MCF 10A (cell line): ENCODE results near the gene DIP2B. TPM values are rescaled to one million over a fixed set of nuclear protein-coding genes. Genes with fewer than 3 reads are reported as not detected.
A peak's percentile ranks its signal among the peaks of the same experiment; 100 is the strongest.

Experiments
- BruUV-seq: library from RNA; stranded (reverse); fragments of 400-500 nt; replicated peaks from 2 replicates; lab custom pipeline; 2021; lab: Mats Ljungman, UMichigan
- CTCF ChIA-PET: fragments of 300-600 bp; sonication (Branson Sonifier 250); formaldehyde crosslinking; extraction: SDS; loops from one replicate; lab custom pipeline; 2021; ENCODE audit warnings: antibody characterized with exemption, inconsistent platforms; lab: Yijun Ruan, JAX
- POLR2A ChIA-PET: fragments of 300-600, 350-650 bp; sonication (Branson Sonifier 250); formaldehyde crosslinking; extraction: SDS; loops from one replicate; lab custom pipeline; 2020; ENCODE audit warnings: antibody characterized with exemption, inconsistent platforms; lab: Yijun Ruan, JAX
- DNase-seq: peaks from one replicate; pipeline ENCODE4 v3.0.0-alpha.2; 2018; ENCODE audit not compliant: unreplicated experiment
- H3K27ac Mint-ChIP-seq: one replicate; pipeline ENCODE4 v1.8.0; 2022; ENCODE audit warnings: mild to moderate bottlenecking, low read depth, mixed read lengths; ENCODE audit not compliant: unreplicated experiment
- H3K27me3 Mint-ChIP-seq: one replicate; pipeline ENCODE4 v1.8.0; 2022; ENCODE audit warnings: mixed read lengths; ENCODE audit not compliant: insufficient read depth, unreplicated experiment
- H3K36me3 Mint-ChIP-seq: one replicate; pipeline ENCODE4 v1.8.0; 2022; ENCODE audit warnings: mild to moderate bottlenecking, moderate library complexity, mixed read lengths; ENCODE audit not compliant: insufficient read depth, unreplicated experiment
- H3K4me1 Mint-ChIP-seq: one replicate; pipeline ENCODE4 v1.8.0; 2022; ENCODE audit warnings: mixed read lengths; ENCODE audit not compliant: insufficient read depth, unreplicated experiment
- H3K4me3 Mint-ChIP-seq: one replicate; pipeline ENCODE4 v1.8.0; 2022; ENCODE audit warnings: mild to moderate bottlenecking, moderate library complexity, mixed read lengths; ENCODE audit not compliant: unreplicated experiment
- H3K9me3 Mint-ChIP-seq: one replicate; pipeline ENCODE4 v1.8.0; 2022; ENCODE audit warnings: mixed read lengths; ENCODE audit not compliant: unreplicated experiment
- intact Hi-C: fragments of 100-400 bp; cut with micrococcal nuclease; formaldehyde crosslinking; loops from 2 replicates; pipeline ENCODE4 v1.14.1; 2022
- total RNA-seq: library from RNA; stranded (reverse); gene quantifications from 2 replicates; pipeline ENCODE4 v1.2.3, GENCODE V29; 2022
- TF ChIP-seq, protein P1 (sequence below): fragments of 200-600 bp; IDR thresholded peaks from one replicate; pipeline ENCODE4 v1.8.0; 2022; ENCODE audit warnings: antibody characterized with exemption, mild to moderate bottlenecking; ENCODE audit not compliant: unreplicated experiment

Gene DIP2B
- total RNA-seq, 1 experiment from 2014 or later: 18.8 TPM

- Mint-ChIP-seq H3K27me3 (no peaks in the 10 kb centered on the region), H3K9me3 (no peaks in the 10 kb centered on the region), H3K4me3 (no peak overlapping the region), H3K27ac (peak overlapping the region; percentile 57), H3K36me3 (no peaks in the 10 kb centered on the region), H3K4me1 (peaks cover 13% of the 10 kb centered on the region)
- CTCF ChIA-PET: no interaction called here
- TF ChIP-seq, protein P1, sequence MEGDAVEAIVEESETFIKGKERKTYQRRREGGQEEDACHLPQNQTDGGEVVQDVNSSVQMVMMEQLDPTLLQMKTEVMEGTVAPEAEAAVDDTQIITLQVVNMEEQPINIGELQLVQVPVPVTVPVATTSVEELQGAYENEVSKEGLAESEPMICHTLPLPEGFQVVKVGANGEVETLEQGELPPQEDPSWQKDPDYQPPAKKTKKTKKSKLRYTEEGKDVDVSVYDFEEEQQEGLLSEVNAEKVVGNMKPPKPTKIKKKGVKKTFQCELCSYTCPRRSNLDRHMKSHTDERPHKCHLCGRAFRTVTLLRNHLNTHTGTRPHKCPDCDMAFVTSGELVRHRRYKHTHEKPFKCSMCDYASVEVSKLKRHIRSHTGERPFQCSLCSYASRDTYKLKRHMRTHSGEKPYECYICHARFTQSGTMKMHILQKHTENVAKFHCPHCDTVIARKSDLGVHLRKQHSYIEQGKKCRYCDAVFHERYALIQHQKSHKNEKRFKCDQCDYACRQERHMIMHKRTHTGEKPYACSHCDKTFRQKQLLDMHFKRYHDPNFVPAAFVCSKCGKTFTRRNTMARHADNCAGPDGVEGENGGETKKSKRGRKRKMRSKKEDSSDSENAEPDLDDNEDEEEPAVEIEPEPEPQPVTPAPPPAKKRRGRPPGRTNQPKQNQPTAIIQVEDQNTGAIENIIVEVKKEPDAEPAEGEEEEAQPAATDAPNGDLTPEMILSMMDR: no peak
- POLR2A ChIA-PET: interaction anchor here (0.9 to 4.9 kb wide), 6 partner anchors 9 to 66 kb away, joined by 3 to 23 read pairs (median 7); no protein-coding TSS in a partner anchor
- peak; percentile 33 for DNase-seq
- intact Hi-C loops: no loop called here
- no TSS peak for BruUV-seq
Observed at GRCh38 chr12:50550530-50551223, 45.9 kb downstream of the DIP2B start.

DNA sequence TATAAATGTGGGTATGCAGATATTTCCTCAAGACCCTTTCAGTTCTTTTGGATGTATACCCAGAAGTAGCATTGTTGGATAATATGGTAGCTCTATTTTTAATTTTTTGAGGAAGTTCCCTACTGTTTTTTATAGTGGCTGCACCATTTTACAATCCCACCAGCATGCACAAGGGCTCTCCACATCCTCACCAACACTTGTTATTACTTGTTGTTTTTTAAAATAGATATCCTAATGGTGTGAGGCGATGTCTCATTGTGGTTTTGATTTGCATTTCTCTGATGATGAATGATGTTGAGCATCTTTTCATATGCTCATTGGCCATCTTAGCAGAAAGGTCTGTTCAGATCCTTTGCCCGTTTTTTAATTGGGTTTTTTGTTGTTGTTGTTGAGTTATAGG, 47.1 kb downstream of the DIP2B start:
- no peak for DNase-seq
- Mint-ChIP-seq H3K4me1 (peaks cover 11% of the 10 kb centered on the region), H3K27me3 (no peaks in the 10 kb centered on the region), H3K27ac (no peak overlapping the region), H3K36me3 (no peaks in the 10 kb centered on the region), H3K9me3 (no peaks in the 10 kb centered on the region), H3K4me3 (no peak overlapping the region)
- ChIA-PET CTCF (interaction anchor here (0.5 to 1.2 kb wide), 4 partner anchors 30 to 467 kb away, joined by 3 to 4 read pairs (median 3); no protein-coding TSS in a partner anchor), POLR2A (interaction anchor here (1.0 to 4.9 kb wide), 4 partner anchors 10 to 44 kb away, joined by 3 to 23 read pairs (median 12); no protein-coding TSS in a partner anchor)
- TF ChIP-seq, protein P1: no peak
- intact Hi-C loops: no loop called here
- no TSS peak for BruUV-seq

DNA sequence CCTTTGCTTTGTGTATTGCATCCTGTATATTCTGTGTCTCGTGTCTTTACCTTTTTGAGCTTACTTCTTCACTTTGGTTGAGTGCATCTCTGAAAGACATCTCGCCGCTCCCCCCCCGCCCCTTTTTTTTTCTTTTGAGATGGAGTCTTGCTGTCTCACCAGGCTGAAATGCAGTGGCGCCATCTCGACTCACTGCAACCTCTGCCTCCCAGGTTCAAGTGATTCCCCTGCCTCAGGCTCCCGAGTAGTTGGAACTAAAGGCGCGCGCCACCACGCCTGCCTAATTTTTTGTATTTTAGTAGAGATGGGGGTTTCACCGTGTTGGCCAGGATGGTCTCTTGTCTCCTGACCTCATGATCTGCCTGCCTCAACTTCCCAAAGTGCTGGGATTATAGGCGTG, 49.9 kb downstream of the DIP2B start:
- DNase-seq: no peak
- CTCF ChIA-PET: interaction anchor here (0.9 to 1.5 kb wide), 2 partner anchors 8 to 9 kb away, joined by 3 read pairs; no protein-coding TSS in a partner anchor
- POLR2A ChIA-PET: interaction anchor here (0.6 to 0.8 kb wide), 2 partner anchors 14 to 15 kb away, joined by 3 to 4 read pairs; no protein-coding TSS in a partner anchor

GRCh38 chr12:50555471-50555885, 50.7 kb downstream of the DIP2B start:
- Mint-ChIP-seq H3K27ac (no peak overlapping the region), H3K27me3 (no peaks in the 10 kb centered on the region), H3K4me1 (peaks cover 11% of the 10 kb centered on the region), H3K9me3 (no peaks in the 10 kb centered on the region), H3K4me3 (no peak overlapping the region), H3K36me3 (no peaks in the 10 kb centered on the region)
- intact Hi-C loops: no loop called here
- CTCF ChIA-PET: interaction anchor here (0.7 kb wide), 1 partner anchor 46 kb away, joined by 3 read pairs; no protein-coding TSS in a partner anchor
- no peak for DNase-seq
- POLR2A ChIA-PET: interaction anchor here (0.6 to 1.9 kb wide), 2 partner anchors 16 to 17 kb away, joined by 3 to 4 read pairs; no protein-coding TSS in a partner anchor
- BruUV-seq: no TSS peak
- TF ChIP-seq, protein P1: no peak

More for the DNA sequence above, 49.9 kb downstream of the DIP2B start:
- intact Hi-C loops: no loop called here
- H3K36me3 Mint-ChIP-seq: no peaks in the 10 kb centered on the region
- peaks cover 11% of the 10 kb centered on the region for H3K4me1 Mint-ChIP-seq
- no peak overlapping the region for H3K27ac Mint-ChIP-seq
- TF ChIP-seq, protein P1: no peak
- no peaks in the 10 kb centered on the region for H3K27me3 Mint-ChIP-seq
- H3K9me3 Mint-ChIP-seq: no peaks in the 10 kb centered on the region
- H3K4me3 Mint-ChIP-seq: no peak overlapping the region
- no TSS peak for BruUV-seq
